HG03520 (cell line): ENCODE measurements around the gene ZNF594.
"Not testable (repeated sequence)": the region's sequence is repeated elsewhere in the genome, so short reads cannot be mapped to it uniquely, and the experiment has no call there.

Experiments
- ATAC-seq: cut with Tn5 transposase; IDR thresholded peaks from one replicate; pipeline ENCODE4 v1.9.1; 2021; ENCODE audit warnings: mild to moderate bottlenecking, moderate library complexity; ENCODE audit not compliant: unreplicated experiment

The ZNF594 gene

DNA sequence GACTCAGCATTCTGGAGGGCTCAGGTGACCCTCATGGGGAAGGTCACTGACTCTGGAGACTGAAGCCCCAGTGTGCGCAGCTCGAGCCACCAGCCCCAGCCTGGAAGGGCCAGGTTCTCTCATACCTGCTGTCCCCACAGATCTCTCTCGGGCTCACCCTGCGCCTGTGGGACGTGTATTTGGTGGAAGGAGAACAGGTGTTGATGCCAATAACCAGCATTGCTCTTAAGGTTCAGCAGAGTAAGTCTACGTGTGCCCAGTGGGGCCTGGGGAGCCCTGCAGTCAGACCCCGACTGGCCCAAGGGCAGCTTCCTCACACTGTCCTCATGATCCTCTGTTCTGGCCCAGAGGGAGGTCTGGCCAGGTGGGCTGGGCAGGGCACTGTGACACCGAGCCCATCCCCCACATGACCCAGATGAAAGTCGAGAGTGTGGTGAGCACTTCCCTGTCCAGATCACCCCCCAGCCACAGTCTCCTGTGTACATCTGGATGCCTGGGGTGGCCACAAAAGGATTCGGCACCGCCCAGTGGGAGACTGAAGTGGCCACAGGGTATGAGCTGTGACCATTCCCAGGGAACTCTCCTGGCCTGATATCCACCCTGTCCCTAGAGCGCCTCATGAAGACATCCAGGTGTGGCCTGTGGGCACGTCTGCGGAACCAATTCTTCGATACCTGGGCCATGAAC is 54.0 kb downstream of the ZNF594 start:
- ATAC-seq = not testable (repeated sequence)

DNA sequence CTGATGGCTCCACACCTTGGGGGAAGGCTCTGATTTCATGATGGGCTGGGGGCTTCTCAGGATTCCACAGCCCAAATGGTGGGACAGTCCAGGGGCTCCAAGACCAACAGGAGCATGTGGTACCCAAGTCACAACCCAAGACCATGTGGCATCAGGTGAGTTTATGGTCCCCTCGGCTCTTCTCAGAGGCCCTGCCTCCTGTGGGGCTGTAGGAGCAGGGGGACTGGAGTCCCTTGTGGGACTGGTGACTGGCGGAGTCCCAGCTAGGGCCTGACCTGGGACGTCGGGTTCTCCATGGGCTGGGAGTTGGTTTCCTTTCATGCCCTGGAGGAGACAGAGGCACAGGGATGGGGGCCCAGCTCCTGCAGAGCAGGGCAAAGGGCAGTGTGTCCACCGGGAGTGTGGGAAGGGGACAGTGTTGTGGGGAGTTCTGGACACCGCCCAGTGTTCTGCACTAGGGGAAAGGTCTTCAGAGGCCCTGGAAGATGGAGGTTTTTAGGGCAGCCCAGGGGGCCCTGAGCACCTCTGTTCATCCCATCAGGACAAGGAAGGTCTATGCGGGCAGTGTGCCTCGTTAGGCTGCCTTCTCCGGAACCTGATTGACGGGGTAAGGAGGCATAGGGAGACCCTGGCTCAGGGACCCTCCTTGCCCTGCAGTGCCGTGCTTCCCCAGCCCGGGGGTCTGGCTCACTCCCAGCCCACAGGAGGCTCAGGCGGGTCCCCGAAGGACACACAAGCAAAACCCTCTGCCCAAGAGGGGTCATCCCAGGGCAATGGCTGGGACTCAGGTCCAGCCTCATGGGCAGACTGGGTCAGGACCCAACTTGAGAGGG is 54.9 kb downstream of the ZNF594 start:
- not testable (repeated sequence) for ATAC-seq

DNA sequence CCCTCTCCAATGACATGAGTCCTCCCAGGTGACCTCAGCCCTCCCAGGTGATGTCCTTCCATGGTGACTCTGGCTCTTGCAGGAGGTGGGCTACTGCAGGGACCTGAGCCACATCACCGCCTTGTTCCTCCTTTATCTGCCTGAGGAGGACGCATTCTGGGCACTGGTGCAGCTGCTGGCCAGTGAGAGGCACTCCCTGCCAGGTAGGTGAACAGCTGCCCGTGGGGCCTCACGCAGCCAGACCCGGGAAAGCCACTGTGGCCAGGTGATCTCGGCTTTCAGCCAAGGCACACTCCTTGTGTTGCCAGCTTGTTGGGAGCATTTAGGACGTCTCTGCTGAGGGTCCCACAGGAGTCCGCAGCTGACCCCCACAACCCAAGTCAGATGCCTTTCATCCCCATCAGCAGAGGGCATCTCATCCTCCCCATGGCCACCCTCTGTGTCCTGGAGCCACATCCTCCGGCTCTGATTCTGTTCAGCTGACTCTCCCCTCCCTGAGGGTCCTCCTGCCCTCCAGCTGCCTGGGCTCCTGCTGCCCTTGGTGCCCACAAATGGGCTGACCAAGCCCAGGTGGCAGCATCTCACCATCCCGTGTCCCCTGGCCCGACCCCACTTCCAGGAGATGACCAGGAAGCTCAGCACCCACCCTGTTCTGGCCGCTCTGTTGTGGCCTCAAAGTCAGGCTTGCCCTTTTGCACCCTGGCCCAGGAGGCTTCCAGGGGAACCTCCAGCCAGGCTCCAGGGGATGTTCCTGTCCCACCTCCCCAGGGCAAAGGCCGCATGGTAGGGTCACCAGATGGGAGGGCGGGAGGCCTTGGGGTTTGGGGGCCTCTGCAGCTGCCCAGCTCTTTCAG is 55.7 kb downstream of the ZNF594 start:
- no peak for ATAC-seq

DNA sequence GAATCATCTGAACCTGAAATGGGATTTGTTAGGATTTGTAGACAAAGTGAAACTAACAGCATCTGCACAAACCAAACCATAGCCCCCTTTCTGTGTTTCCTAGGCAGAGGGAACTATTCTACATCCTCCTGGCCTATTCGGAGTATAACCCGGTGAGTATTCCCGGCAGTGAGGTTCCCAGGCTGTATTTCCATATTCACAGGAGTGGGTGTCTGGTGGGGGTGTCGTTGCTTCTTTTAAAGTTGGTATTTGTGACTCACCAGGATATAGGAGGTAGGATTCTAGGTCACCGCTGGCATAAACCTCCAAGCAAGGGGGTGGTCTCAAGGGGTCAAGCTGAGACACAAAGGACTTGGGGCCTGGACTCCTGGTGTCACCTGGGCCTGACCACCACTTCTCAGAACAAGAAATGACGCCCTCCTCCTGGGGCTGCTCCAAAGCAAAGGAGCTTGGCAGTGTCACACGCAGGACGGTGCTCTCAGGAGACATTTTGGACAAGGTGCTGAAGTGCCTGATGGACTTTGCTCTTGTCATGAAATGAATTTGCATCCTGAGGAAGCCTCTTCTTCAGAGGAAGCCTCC is 56.4 kb downstream of the ZNF594 start:
- ATAC-seq = not testable (repeated sequence)

DNA sequence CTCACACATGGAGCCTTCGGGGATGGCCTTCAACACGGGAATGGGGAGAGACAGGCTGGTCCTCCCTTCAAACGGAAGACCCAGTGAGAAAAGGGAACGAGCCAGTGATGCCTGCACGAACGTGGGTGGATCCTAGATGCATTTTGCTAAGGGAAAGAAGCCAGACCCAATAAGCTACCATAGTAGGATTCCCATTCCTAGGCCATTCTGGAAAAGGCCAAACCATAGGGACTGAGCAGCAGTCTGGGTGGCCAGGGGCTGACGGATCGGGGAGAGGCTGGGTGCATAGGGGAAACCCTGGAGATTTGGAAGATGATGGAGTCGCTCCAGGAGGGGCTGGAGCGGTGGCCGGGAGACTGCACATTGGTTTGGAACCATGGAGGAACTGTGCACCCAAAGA is 57.1 kb downstream of the ZNF594 start:
- not testable (repeated sequence) for ATAC-seq

DNA sequence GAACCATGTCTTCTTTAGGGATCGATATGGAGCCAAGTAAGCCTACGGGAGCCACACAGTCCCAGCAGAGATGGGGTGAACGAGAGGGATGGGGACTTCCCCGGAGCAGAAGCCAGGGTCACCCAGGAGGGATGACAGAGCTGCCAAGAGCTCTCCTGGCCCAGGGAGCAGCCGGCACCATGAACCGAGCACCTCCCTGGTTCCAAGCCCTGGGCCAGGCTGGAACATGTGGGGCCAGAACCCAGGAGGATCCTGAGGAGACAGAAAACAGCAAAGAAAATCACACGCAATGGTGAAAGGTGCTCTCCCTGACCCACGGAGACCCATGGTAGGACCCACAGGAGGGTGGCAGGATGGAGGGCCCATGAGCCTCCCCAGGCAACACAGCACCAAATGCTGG is 57.7 kb downstream of the ZNF594 start:
- not testable (repeated sequence) for ATAC-seq

DNA sequence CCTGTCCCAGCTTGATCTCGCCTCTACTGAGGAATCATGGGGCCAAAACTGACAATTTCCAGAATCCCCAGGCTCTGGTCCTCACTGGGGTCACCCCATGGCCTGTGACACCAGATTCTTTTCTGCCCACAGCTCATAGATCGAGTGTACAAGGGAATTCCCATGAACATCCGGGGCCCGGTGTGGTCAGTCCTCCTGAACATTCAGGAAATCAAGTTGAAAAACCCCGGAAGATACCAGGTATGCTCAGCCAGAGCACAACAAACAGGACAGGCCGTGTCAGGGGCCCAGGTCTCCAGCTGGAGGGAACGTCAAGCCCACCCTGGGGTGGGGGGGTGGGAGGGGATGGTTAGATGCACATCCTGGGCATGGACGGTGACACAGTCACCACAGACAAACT is 58.4 kb downstream of the ZNF594 start:
- ATAC-seq = no peak

DNA sequence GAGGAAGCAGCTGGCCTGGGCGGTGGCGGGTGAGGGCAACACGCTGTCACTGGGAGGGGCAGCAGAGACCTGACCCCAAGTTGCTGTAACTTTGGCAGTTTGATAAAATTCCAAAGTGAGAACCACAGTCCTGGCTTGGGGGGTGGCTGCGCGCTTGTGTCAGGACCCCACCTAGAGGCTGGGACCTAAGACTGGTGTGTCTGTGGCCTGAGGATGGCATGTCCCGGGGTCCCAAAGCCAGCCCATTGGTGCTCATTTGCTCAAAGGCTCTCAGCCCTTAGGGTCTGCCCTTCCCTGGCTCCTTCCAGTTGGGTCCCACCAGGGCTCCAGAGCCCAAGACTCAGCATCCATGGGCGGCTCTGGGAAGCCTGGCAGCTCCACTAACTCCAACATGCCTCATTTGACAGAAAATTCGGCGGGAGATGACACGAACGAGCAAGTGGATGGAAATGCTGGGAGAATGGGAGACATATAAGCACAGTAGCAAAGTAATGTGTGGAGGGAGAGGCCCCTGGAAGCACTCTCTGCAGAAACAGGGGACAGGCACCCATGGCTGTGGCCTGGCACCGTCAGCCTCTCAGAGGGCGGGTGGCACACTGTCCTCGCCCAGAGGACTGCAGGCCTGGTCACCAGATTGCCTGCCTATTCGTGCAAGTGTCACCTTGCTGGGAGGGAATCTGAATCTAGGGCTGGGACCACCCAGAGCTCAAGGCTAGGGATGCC is 59.0 kb downstream of the ZNF594 start:
- not testable (repeated sequence) for ATAC-seq

DNA sequence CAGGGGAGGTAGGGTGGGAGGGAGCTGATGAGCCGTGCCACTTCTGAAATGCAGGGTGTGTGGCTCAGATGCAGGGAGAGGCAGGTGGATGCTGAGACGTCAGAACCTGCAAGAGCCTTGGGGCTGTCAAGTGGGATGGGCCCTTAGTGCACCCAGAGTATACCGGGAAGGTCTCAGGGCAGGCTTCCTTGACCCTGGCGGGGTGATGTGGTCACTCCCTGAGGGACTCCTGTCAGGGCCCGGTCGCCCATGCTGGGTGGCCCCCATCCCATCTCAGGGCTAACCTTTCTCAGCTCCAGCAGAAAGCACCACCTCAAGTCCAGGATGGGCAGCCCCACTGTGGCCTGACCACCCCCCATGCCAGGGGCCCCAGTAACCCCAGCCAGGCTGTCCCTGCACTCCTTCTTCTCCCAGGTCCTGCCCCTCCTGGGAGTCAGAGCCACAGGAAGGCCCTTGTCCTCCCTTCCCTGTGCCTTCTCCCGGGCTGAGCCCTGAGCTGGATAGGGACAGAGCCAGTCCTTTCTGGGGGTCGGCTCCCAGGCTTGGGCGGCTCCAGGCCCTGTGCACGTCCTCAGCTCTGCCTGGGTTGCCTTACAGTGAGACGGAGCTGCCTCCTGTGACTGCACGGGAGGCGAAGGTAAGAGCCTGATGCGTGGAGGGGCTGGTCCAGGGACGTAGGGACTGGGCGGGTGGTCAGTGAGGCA is 59.7 kb downstream of the ZNF594 start:
- ATAC-seq = not testable (repeated sequence)

DNA sequence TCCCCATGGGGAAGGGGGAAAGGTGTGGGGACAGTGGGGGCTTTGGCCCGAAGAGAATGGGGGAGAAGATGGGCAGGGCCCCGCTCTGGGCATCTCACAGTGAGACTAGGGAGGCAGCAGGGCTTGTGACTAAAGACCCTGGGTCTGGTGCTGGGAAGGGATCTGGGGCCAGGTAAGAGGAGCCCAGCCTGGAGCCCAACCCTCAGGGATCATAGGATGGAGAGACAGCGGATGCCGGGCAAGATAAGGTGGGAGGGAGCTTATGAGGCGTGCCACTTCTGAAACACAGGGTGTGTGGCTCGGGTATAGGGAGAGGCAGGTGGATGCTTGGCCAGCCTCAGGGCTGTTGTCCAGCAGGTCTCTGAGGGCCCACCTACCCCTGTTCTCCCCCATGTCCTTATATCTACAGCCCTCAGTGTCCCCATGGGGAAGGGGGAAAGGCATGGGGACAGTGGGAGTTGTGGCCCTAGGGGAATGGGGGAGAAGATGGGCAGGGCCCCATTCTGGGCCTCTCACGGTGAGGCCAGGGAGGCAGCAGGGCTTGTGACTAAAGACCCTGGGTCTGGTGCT is 60.4 kb downstream of the ZNF594 start:
- ATAC-seq = no peak

DNA sequence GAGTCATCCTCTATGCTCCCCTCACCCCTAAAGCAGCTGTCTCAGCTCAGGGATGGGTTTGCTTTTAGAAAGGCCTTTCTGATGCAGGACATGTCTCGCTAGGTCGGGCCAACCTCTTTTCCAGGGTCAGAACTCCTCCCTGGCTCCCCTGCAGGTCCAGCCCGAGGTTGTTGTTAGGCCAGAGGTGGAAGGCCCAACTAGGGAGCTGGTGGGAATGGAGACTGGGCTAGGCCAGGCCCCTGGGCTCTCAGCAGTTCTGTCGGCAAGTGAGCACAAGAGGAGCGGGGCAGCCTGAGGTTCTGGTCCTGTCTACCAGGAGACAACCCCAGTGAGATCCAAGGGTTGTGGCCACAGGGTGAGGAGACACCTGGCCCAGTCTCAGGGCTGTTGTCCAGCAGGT is 61.0 kb downstream of the ZNF594 start:
- ATAC-seq = not testable (repeated sequence)

DNA sequence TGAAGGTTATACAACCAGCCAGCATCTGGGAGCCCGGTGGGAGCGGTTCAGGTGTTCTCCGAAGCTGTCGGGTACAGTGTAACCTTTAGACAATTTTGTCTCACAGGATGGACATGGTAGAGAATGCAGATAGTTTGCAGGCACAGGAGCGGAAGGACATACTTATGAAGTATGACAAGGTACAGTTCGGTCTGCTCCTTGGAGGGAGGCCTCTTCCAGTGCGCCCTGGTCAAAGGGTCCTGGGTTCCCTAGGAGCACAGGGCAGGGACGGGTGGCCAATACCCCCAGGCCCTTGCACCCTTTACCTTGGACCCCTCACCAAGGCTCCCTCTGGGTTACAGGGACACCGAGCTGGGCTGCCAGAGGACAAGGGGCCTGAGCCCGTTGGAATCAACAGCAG is 61.4 kb downstream of the ZNF594 start:
- ATAC-seq = not testable (repeated sequence)

DNA sequence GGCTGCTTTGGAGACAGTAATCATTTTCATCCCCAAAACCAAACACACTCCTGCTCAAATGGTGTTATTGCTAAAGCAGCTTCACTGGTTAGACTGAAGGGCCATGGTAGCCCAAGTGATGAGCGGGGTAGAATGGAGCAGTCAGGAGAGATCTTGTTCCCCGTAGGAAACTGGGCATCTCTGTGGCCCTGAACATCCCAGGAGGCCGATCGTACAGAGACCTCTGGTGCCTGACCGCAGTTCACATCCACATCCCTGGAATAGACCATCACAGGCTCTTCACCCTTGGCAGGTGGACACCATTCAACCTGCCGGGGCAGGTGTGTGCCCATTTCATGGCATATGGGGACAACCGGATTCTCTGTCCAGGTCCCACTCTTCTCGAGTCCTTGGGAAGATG is 61.9 kb downstream of the ZNF594 start:
- not testable (repeated sequence) for ATAC-seq
